SKM-1 (cell line): ENCODE data around the gene SH3GL3.

Experiments
- DNase-seq: peaks from one replicate; lab custom pipeline; 2025; ENCODE audit not compliant: unreplicated experiment; lab: John Stamatoyannopoulos, UW

SH3GL3 gene

GRCh38 chr15:83462026-83462425, 14.9 kb downstream of the SH3GL3 start:
- no peak for DNase-seq

GRCh38 chr15:83462953-83463433, 15.9 kb downstream of the SH3GL3 start:
- no peak for DNase-seq

GRCh38 chr15:83470887-83471286, 23.7 kb downstream of the SH3GL3 start:
- no peak for DNase-seq

GRCh38 chr15:83471307-83471866, 24.2 kb downstream of the SH3GL3 start:
- DNase-seq, result no peak

GRCh38 chr15:83472151-83472550, 25.0 kb downstream of the SH3GL3 start:
- DNase-seq, result no peak

- no peak for DNase-seq
These were observed 25.7 kb downstream of the SH3GL3 start for GRCh38 chr15:83472797-83473196.

- no peak for DNase-seq
These were observed 27.4 kb downstream of the SH3GL3 start for GRCh38 chr15:83474578-83474977.

- DNase-seq, result no peak
These were observed 28.4 kb downstream of the SH3GL3 start for GRCh38 chr15:83475551-83475950.

GRCh38 chr15:83476066-83476465, 28.9 kb downstream of the SH3GL3 start:
- no peak for DNase-seq

GRCh38 chr15:83476708-83477107, 29.6 kb downstream of the SH3GL3 start:
- DNase-seq, result no peak

- no peak for DNase-seq
These were observed 30.1 kb downstream of the SH3GL3 start for GRCh38 chr15:83477172-83477807.

- no peak for DNase-seq
These were observed 30.8 kb downstream of the SH3GL3 start for GRCh38 chr15:83477808-83478537.

- DNase-seq, result no peak
These were observed 36.5 kb downstream of the SH3GL3 start for GRCh38 chr15:83483612-83484011.

- no peak for DNase-seq
These were observed 37.5 kb downstream of the SH3GL3 start for GRCh38 chr15:83484636-83485035.

- DNase-seq, result no peak
These were observed 39.2 kb downstream of the SH3GL3 start for GRCh38 chr15:83486363-83486762.

GRCh38 chr15:83487519-83487918, 40.4 kb downstream of the SH3GL3 start:
- DNase-seq, result no peak

GRCh38 chr15:83489690-83490089, 42.5 kb downstream of the SH3GL3 start:
- no peak for DNase-seq

GRCh38 chr15:83491486-83491885, 44.3 kb downstream of the SH3GL3 start:
- DNase-seq, result no peak

- DNase-seq, result no peak
These were observed 49.6 kb downstream of the SH3GL3 start for GRCh38 chr15:83496766-83497165.

- no peak for DNase-seq
These were observed 51.2 kb downstream of the SH3GL3 start for GRCh38 chr15:83498374-83498773.

GRCh38 chr15:83498801-83499200, 51.7 kb downstream of the SH3GL3 start:
- no peak for DNase-seq

- DNase-seq, result no peak
These were observed 52.3 kb downstream of the SH3GL3 start for GRCh38 chr15:83499476-83499875.
